Ascending aorta (tissue), 2 donors: ENCODE data around the gene POU2F1. TPM values are rescaled to one million over a fixed set of nuclear protein-coding genes. Genes with fewer than 3 reads are reported as not detected.

ENCODE experiments used
- DNase-seq, 2 donors: peaks; one replicate each; pipeline ENCODE4 v3.0.0-alpha.2; 2019; ENCODE audit warnings: low spot score in 2 of 2
- H3K27ac ChIP-seq, 2 donors: fragments of 200-600 bp; sonication (generic); one replicate each; pipeline ENCODE4 v1.5.1; 2016 to 2017; ENCODE audit warnings: mild to moderate bottlenecking in 1 of 2
- H3K27me3 ChIP-seq: fragments of 200-600 bp; sonication (generic); one replicate; pipeline ENCODE4 v1.5.1; 2017
- H3K36me3 ChIP-seq, 2 donors: fragments of 200-600 bp; sonication (generic); one replicate each; pipeline ENCODE4 v1.5.1; 2016
- H3K4me1 ChIP-seq, 2 donors: fragments of 200-600 bp; sonication (generic); one replicate each; pipeline ENCODE4 v1.5.1; 2016 to 2017; ENCODE audit warnings: mild to moderate bottlenecking in 1 of 2
- H3K4me3 ChIP-seq, 2 donors: fragments of 200-600 bp; sonication (generic); one replicate each; pipeline ENCODE4 v1.5.1; 2016 to 2017; ENCODE audit warnings: mild to moderate bottlenecking in 1 of 2
- H3K9me3 ChIP-seq, 2 donors: fragments of 200-600 bp; sonication (generic); one replicate each; pipeline ENCODE4 v1.5.1; 2016
- intact Hi-C: fragments of 100-400 bp; cut with DNase I; formaldehyde crosslinking; loops from one replicate; pipeline ENCODE4 v1.15.1; 2023
- total RNA-seq: library from RNA; depleted of rRNA; stranded (reverse); fragments of >200 nt; gene quantifications from one replicate; pipeline ENCODE4 v1.1.0, GENCODE V29; 2016
- TF ChIP-seq, protein P1 (sequence below), 3 experiments: fragments of 200-600 bp in 2 of 3; fragments of 450-650 bp in 1 of 3; sonication (generic) in 2 of 3; IDR thresholded peaks; one replicate each; pipeline ENCODE4 v1.5.1; 2016 to 2019; ENCODE audit warnings: antibody characterized with exemption in 3 of 3, mild to moderate bottlenecking in 1 of 3, moderate library complexity in 1 of 3

POU2F1 gene
- total RNA-seq, 1 donor from 2014 or later = 3.0 TPM

DNA sequence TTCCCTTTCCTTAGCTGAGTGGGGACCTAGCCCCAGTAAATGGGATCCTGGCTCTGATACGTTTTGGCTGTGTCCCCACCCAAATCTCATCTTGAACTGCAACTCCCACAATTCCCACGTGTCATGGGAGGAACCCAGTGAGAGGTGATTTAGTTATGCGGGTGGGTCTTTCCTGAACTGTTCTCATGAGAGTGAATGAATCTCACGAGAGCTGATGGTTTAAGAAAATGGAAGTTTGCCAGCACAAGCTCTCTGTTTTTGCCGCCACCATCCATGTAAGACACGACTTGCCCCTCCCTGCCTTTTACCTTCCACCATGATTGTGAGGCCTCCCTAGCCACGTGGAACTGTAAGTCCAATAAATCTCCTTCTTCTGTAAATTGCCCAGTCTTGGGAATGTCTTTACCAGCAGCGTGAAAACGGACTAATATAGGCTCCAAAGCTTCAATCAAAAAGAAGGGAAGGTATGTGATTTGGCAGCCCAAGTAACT lies 29.9 kb upstream of the POU2F1 start:
- no peak overlapping the region for H3K27ac ChIP-seq
- no peak for DNase-seq
- intact Hi-C loops = no loop called here

DNA sequence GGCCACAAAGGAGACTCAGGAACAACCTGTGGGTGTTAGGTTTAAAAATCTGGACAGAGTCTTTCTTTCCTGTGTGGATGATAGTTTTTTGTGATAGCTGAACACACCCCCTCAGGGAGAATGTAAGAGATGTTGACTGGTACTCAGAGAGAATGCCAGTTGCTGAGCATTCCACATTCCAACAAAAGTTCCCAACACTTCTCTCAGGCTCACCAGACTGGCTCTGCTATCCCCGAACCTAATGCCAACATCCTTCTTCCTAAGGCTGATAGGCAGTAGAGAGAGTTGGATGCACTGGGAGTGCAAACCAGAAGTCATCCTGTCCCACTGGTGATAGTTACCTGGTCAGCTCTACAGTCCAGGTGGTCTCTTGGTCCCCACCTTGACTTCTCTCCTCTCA lies 28.7 kb upstream of the POU2F1 start:
- intact Hi-C loops = no loop called here
- Histone ChIP-seq H3K27me3 (no peaks in the 10 kb centered on the region), H3K9me3 (no peaks in the 10 kb centered on the region), H3K36me3 (no peaks in the 10 kb centered on the region), H3K27ac (no peak overlapping the region), H3K4me1 (no peaks in the 10 kb centered on the region), H3K4me3 (no peak overlapping the region)
- TF ChIP-seq, protein P1, sequence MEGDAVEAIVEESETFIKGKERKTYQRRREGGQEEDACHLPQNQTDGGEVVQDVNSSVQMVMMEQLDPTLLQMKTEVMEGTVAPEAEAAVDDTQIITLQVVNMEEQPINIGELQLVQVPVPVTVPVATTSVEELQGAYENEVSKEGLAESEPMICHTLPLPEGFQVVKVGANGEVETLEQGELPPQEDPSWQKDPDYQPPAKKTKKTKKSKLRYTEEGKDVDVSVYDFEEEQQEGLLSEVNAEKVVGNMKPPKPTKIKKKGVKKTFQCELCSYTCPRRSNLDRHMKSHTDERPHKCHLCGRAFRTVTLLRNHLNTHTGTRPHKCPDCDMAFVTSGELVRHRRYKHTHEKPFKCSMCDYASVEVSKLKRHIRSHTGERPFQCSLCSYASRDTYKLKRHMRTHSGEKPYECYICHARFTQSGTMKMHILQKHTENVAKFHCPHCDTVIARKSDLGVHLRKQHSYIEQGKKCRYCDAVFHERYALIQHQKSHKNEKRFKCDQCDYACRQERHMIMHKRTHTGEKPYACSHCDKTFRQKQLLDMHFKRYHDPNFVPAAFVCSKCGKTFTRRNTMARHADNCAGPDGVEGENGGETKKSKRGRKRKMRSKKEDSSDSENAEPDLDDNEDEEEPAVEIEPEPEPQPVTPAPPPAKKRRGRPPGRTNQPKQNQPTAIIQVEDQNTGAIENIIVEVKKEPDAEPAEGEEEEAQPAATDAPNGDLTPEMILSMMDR (IDR thresholded peaks at IDR 0.05) = no peak
- DNase-seq = no peak

More for the DNA sequence above, 29.9 kb upstream of the POU2F1 start:
- Histone ChIP-seq H3K4me3 (no peak overlapping the region), H3K36me3 (no peaks in the 10 kb centered on the region), H3K27me3 (no peaks in the 10 kb centered on the region), H3K4me1 (no peaks in the 10 kb centered on the region), H3K9me3 (no peaks in the 10 kb centered on the region)
- TF ChIP-seq, protein P1 (IDR thresholded peaks at IDR 0.05) = no peak

DNA sequence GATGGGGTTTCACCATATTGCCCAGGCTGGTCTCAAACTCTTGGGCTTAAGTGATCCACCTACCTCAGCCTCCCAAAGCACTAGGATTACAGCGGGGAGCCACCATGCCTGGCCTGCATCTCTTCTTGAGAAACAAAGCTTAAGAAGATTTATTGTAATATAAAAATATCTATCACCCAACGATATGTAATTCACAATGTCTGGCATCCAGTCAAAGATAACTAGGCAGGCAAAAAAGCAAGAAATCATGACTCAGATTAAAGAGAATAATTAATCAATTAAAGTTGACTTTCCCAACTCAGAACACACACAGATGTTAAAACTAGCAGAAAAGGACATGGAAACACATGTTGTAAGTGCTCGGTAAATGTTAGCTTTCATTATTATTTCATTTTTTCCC lies 26.5 kb upstream of the POU2F1 start:
- DNase-seq = no peak
- Histone ChIP-seq H3K9me3 (no peaks in the 10 kb centered on the region), H3K4me3 (no peak overlapping the region), H3K27me3 (no peaks in the 10 kb centered on the region), H3K4me1 (no peaks in the 10 kb centered on the region), H3K27ac (no peak overlapping the region), H3K36me3 (no peaks in the 10 kb centered on the region)
- TF ChIP-seq, protein P1 (IDR thresholded peaks at IDR 0.05) = no peak
- intact Hi-C loops = no loop called here

DNA sequence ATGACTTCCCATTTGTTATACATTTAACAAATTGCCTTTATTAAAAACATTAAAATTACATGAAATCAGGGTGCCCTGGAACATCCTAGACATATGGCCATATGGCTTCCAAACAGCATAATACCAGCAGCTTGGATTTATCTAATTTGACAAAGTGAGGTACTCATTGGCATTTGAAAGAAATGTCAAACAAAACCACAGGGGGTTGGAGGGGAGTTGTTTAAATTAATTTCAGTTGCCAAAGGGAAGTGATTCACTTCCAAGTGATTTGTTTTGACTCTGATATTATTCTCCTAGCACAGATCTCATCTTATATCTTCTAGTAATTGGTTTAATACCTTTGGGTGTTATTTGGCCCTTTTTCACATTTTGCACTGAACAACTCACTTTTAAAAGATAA lies 24.5 kb upstream of the POU2F1 start:
- H3K4me3 ChIP-seq = no peak overlapping the region
- no peaks in the 10 kb centered on the region for H3K36me3 ChIP-seq
- TF ChIP-seq, protein P1 (IDR thresholded peaks at IDR 0.05) = no peak
- intact Hi-C loops = no loop called here
- H3K27ac ChIP-seq = no peak overlapping the region
- no peaks in the 10 kb centered on the region for H3K9me3 ChIP-seq
- no peak for DNase-seq
- H3K4me1 ChIP-seq = no peaks in the 10 kb centered on the region
- no peaks in the 10 kb centered on the region for H3K27me3 ChIP-seq

DNA sequence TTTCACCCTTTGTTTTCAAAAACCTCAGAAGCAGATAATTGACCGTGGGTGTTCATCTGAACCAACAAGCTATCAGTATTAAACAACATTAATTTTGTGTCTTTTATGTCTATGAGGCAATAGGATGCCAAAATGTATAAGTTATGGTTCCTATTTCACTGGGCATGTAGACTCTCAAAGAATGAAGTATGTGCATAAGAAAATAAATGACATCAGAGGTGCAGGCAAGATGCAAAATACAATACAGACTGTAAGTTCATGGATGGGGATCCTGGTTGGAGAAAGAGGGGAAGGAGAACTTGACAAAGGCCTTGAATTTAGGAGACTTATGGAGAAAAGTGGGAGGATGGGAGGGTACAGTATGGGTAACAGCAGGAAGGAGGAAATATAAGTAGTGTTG lies 23.4 kb upstream of the POU2F1 start:
- H3K27me3 ChIP-seq = no peaks in the 10 kb centered on the region

More for the DNA sequence above, 23.4 kb upstream of the POU2F1 start:
- Histone ChIP-seq H3K36me3 (no peaks in the 10 kb centered on the region), H3K4me1 (no peaks in the 10 kb centered on the region), H3K27ac (no peak overlapping the region), H3K9me3 (no peaks in the 10 kb centered on the region), H3K4me3 (no peak overlapping the region)
- TF ChIP-seq, protein P1 (IDR thresholded peaks at IDR 0.05) = no peak
- intact Hi-C loops = no loop called here
- DNase-seq = no peak
